ENCODE measurements around the gene EMSY.

DNA sequence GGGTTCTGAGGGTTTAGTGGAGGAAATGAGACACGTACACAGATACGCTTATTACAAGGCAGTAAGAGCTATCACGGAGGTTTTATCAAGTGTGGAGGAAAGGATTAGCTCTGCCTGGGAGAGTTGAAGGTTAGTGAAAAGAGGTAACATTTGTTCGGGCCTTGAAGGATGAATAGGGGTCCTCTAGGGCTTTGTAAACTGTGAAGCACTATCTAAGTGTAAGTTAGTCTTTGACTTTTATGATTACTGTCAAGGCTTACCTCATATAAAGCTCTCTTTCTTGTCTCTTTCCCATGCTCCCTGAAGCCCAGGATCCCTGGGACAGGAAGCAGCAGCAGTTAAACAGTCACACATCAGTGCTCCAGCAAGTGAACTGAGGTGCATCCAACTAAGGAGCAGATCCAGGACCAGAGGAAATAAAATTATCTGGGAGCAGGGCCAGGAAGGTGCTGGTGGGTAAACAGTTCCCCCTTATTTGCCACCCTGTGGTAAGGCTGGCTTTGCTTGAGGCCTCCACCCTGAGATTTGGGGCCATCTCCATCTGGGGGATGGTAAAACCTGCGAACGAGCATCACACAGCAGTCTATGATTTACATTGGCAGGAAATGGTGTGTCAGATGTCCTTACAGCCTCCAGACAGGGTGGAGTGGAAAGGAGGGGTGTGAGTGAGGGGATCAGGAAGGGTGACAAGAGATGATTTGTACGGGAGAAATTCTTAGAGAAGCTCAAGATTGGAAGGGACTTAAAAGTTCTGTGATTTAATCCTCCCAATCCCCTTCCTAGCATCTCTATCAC lies 36.5 kb upstream of the EMSY start:
- TF ChIP-seq, protein P1, sequence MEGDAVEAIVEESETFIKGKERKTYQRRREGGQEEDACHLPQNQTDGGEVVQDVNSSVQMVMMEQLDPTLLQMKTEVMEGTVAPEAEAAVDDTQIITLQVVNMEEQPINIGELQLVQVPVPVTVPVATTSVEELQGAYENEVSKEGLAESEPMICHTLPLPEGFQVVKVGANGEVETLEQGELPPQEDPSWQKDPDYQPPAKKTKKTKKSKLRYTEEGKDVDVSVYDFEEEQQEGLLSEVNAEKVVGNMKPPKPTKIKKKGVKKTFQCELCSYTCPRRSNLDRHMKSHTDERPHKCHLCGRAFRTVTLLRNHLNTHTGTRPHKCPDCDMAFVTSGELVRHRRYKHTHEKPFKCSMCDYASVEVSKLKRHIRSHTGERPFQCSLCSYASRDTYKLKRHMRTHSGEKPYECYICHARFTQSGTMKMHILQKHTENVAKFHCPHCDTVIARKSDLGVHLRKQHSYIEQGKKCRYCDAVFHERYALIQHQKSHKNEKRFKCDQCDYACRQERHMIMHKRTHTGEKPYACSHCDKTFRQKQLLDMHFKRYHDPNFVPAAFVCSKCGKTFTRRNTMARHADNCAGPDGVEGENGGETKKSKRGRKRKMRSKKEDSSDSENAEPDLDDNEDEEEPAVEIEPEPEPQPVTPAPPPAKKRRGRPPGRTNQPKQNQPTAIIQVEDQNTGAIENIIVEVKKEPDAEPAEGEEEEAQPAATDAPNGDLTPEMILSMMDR (IDR thresholded peaks at IDR 0.05): no peak
- TF ChIP-seq FOXM1 (IDR thresholded peaks at IDR 0.05; ENCODE audit: low read depth) (no peak), SMC3 (IDR thresholded peaks at IDR 0.05; ENCODE audit: low read depth, low read length) (no peak), EZH2phosphoT487 (IDR thresholded peaks at IDR 0.05; ENCODE audit: borderline replicate concordance, low read depth) (no peak), EP300 (IDR thresholded peaks at IDR 0.05; ENCODE audit: borderline replicate concordance in 1 of 2, low read depth in 1 of 2, low read length in 1 of 2) (no peak), GABPA (IDR thresholded peaks at IDR 0.05; ENCODE audit: low read depth) (no peak), FOSL2 (IDR thresholded peaks at IDR 0.05; ENCODE audit: borderline replicate concordance, low read depth) (no peak), TEAD4 (IDR thresholded peaks at IDR 0.05; ENCODE audit: borderline replicate concordance, insufficient read depth) (no peak)
- TF ChIP-seq, protein P2, sequence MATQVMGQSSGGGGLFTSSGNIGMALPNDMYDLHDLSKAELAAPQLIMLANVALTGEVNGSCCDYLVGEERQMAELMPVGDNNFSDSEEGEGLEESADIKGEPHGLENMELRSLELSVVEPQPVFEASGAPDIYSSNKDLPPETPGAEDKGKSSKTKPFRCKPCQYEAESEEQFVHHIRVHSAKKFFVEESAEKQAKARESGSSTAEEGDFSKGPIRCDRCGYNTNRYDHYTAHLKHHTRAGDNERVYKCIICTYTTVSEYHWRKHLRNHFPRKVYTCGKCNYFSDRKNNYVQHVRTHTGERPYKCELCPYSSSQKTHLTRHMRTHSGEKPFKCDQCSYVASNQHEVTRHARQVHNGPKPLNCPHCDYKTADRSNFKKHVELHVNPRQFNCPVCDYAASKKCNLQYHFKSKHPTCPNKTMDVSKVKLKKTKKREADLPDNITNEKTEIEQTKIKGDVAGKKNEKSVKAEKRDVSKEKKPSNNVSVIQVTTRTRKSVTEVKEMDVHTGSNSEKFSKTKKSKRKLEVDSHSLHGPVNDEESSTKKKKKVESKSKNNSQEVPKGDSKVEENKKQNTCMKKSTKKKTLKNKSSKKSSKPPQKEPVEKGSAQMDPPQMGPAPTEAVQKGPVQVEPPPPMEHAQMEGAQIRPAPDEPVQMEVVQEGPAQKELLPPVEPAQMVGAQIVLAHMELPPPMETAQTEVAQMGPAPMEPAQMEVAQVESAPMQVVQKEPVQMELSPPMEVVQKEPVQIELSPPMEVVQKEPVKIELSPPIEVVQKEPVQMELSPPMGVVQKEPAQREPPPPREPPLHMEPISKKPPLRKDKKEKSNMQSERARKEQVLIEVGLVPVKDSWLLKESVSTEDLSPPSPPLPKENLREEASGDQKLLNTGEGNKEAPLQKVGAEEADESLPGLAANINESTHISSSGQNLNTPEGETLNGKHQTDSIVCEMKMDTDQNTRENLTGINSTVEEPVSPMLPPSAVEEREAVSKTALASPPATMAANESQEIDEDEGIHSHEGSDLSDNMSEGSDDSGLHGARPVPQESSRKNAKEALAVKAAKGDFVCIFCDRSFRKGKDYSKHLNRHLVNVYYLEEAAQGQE (IDR thresholded peaks at IDR 0.05; ENCODE audit: low read depth, low read length): no peak
- TF ChIP-seq, protein P3, sequence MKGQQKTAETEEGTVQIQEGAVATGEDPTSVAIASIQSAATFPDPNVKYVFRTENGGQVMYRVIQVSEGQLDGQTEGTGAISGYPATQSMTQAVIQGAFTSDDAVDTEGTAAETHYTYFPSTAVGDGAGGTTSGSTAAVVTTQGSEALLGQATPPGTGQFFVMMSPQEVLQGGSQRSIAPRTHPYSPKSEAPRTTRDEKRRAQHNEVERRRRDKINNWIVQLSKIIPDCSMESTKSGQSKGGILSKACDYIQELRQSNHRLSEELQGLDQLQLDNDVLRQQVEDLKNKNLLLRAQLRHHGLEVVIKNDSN (IDR thresholded peaks at IDR 0.05; ENCODE audit: borderline replicate concordance, low read depth): no peak
- TF ChIP-seq, protein P4, sequence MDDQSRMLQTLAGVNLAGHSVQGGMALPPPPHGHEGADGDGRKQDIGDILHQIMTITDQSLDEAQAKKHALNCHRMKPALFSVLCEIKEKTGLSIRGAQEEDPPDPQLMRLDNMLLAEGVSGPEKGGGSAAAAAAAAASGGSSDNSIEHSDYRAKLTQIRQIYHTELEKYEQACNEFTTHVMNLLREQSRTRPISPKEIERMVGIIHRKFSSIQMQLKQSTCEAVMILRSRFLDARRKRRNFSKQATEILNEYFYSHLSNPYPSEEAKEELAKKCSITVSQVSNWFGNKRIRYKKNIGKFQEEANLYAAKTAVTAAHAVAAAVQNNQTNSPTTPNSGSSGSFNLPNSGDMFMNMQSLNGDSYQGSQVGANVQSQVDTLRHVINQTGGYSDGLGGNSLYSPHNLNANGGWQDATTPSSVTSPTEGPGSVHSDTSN (IDR thresholded peaks at IDR 0.05): no peak

Data from SK-N-SH (cell line).